DOHH2 (cell line): ENCODE results near the gene WDR70.

Experiments used
- H3F3A ChIP-seq: fragments of 200-600 bp; sonication (generic), shearing (Covaris generic); 2 replicates; pipeline ENCODE4 v1.6.0; 2016; ENCODE audit warnings: antibody characterized with exemption, mild to moderate bottlenecking; ENCODE audit not compliant: control insufficient read depth, insufficient read depth
- H3K27ac ChIP-seq: fragments of 200-600 bp; sonication (generic); 2 replicates; pipeline ENCODE4 v1.5.1; 2014; ENCODE audit warnings: low read depth, mild to moderate bottlenecking, low read length, moderate library complexity
- H3K27me3 ChIP-seq: fragments of 200-600 bp; sonication (generic); 2 replicates; pipeline ENCODE4 v1.6.1; 2014; ENCODE audit warnings: mild to moderate bottlenecking, low read length, mixed read lengths; ENCODE audit not compliant: control insufficient read depth
- H3K36me3 ChIP-seq: fragments of 200-600 bp; sonication (generic); 2 replicates; pipeline ENCODE4 v1.6.1; 2014; ENCODE audit warnings: mild to moderate bottlenecking, low read length, moderate library complexity, mixed read lengths; ENCODE audit not compliant: control insufficient read depth
- H3K4me1 ChIP-seq: fragments of 200-600 bp; sonication (generic); 2 replicates; pipeline ENCODE4 v1.6.1; 2014; ENCODE audit warnings: mild to moderate bottlenecking, low read length, mixed read lengths; ENCODE audit not compliant: control insufficient read depth
- H3K4me2 ChIP-seq: fragments of 200-600 bp; sonication (generic); 2 replicates; pipeline ENCODE4 v1.6.0; 2014; ENCODE audit warnings: mild to moderate bottlenecking, low read length, moderate library complexity
- H3K4me3 ChIP-seq: fragments of 200-600 bp; sonication (generic); 2 replicates; pipeline ENCODE4 v1.5.1; 2014; ENCODE audit warnings: mild to moderate bottlenecking, low read length, mixed read lengths
- H3K79me2 ChIP-seq: fragments of 200-600 bp; sonication (generic); 2 replicates; pipeline ENCODE4 v1.6.1; 2014; ENCODE audit warnings: mild to moderate bottlenecking, low read length, mixed read lengths; ENCODE audit not compliant: control insufficient read depth
- H3K9me2 ChIP-seq: fragments of 200-600 bp; sonication (generic); replicated peaks from 2 replicates; pipeline ENCODE4 v1.6.1; 2014; ENCODE audit warnings: mild to moderate bottlenecking, low read length, mixed read lengths; ENCODE audit not compliant: control insufficient read depth
- H3K9me3 ChIP-seq: fragments of 200-600 bp; sonication (generic); 2 replicates; pipeline ENCODE4 v1.6.1; 2014; ENCODE audit warnings: antibody characterized with exemption, low read length, mixed read lengths; ENCODE audit not compliant: control insufficient read depth, insufficient read depth
- H4K20me1 ChIP-seq: fragments of 200-600 bp; sonication (generic); 2 replicates; pipeline ENCODE4 v1.6.0; 2014; ENCODE audit warnings: low read depth, mild to moderate bottlenecking, antibody characterized with exemption, low read length, moderate library complexity; ENCODE audit not compliant: control insufficient read depth, insufficient read depth
- EZH2phosphoT487 ChIP-seq: fragments of 200-600 bp; sonication (generic); IDR thresholded peaks from 2 replicates; pipeline ENCODE4 v1.6.1; 2017; ENCODE audit warnings: borderline replicate concordance, mild to moderate bottlenecking, antibody characterized with exemption, low read length, moderate library complexity, mixed read lengths
- TF ChIP-seq, protein P1 (sequence below): fragments of 200-600 bp; sonication (generic); IDR thresholded peaks from one replicate; pipeline ENCODE4 v1.5.1; 2014; ENCODE audit warnings: antibody characterized with exemption, mild to moderate bottlenecking, low read depth, low read length; ENCODE audit not compliant: poor library complexity, severe bottlenecking

Gene WDR70

DNA sequence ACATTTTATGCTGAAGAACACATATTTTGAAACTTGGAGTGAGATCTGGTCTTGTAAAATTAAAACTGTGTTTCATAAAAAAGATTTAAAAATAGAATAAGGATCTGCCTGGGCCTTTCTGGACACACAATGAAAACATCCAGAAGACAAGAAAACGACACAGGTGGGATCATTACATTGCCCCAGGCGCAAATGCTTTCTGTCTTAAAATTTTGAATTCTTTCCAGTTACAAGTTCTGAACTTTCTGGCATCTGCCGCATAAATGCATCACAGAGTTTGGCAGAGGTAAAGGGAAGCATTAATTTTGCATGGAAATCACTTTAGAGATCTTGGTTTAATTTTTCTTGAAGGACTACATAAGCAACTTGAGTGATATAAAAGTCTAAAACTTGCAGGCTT lies 219.6 kb downstream of the WDR70 start:
- no peaks in the 10 kb centered on the region for H3K36me3 ChIP-seq
- no peak overlapping the region for H3K4me2 ChIP-seq
- TF ChIP-seq EZH2phosphoT487, result no peak
- TF ChIP-seq, protein P1, sequence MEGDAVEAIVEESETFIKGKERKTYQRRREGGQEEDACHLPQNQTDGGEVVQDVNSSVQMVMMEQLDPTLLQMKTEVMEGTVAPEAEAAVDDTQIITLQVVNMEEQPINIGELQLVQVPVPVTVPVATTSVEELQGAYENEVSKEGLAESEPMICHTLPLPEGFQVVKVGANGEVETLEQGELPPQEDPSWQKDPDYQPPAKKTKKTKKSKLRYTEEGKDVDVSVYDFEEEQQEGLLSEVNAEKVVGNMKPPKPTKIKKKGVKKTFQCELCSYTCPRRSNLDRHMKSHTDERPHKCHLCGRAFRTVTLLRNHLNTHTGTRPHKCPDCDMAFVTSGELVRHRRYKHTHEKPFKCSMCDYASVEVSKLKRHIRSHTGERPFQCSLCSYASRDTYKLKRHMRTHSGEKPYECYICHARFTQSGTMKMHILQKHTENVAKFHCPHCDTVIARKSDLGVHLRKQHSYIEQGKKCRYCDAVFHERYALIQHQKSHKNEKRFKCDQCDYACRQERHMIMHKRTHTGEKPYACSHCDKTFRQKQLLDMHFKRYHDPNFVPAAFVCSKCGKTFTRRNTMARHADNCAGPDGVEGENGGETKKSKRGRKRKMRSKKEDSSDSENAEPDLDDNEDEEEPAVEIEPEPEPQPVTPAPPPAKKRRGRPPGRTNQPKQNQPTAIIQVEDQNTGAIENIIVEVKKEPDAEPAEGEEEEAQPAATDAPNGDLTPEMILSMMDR, result no peak
- H3K27me3 ChIP-seq, result no peaks in the 10 kb centered on the region
- H3K27ac ChIP-seq, result no peak overlapping the region
- H3K79me2 ChIP-seq, result no peaks in the 10 kb centered on the region
- H3K9me2 ChIP-seq, result no peaks in the 10 kb centered on the region
- H3K9me3 ChIP-seq, result no peaks in the 10 kb centered on the region
- no peak overlapping the region for H3K4me3 ChIP-seq
- no peaks in the 10 kb centered on the region for H3F3A ChIP-seq
- no peaks in the 10 kb centered on the region for H4K20me1 ChIP-seq
- no peaks in the 10 kb centered on the region for H3K4me1 ChIP-seq

DNA sequence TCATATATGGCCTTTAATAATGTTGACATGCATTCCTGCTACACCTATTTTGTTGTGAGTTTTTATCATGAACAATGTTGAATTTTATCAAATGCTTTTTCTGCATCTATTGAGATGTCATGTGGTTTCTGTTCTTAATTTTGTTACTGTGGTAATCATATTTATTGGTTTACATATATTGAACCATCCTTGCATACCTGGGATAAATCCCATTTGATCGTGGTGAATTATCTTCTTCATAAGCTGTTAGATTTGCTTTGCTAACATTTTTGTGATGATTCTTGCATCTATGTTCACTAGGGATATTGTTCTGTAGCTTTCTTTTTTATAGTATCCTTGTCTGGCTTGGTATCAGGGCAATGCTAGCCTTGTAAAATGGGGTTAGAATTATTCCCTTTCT lies 222.0 kb downstream of the WDR70 start:
- Histone ChIP-seq H3K27me3 (no peaks in the 10 kb centered on the region), H4K20me1 (no peaks in the 10 kb centered on the region), H3K4me3 (no peak overlapping the region), H3K4me1 (no peaks in the 10 kb centered on the region), H3F3A (no peaks in the 10 kb centered on the region), H3K79me2 (no peaks in the 10 kb centered on the region), H3K9me3 (no peaks in the 10 kb centered on the region), H3K9me2 (no peaks in the 10 kb centered on the region), H3K4me2 (no peak overlapping the region), H3K36me3 (no peaks in the 10 kb centered on the region), H3K27ac (no peak overlapping the region)
- TF ChIP-seq EZH2phosphoT487, result no peak
- TF ChIP-seq, protein P1, result no peak

DNA sequence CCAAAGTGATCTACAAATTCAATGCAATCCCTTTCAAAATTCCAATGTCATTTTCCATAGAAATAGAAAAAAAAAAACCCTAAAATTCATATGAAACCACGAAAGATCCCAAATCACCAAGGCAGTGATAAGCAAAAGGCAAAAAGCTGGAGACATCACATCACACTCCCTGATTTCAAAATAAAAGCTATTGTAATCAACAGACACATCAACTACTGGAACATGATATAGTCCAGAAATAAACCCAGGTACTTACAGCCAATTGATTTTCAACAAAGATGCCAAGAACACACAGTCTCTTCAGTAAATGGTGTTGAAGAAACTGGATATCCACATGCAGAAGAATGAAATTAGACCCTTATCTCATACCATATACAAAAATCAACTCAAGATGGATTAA lies 224.0 kb downstream of the WDR70 start:
- Histone ChIP-seq H3K9me2 (no peaks in the 10 kb centered on the region), H3K27me3 (no peaks in the 10 kb centered on the region), H3K9me3 (no peaks in the 10 kb centered on the region), H4K20me1 (no peaks in the 10 kb centered on the region), H3K79me2 (no peaks in the 10 kb centered on the region), H3K4me2 (no peak overlapping the region), H3K4me1 (no peaks in the 10 kb centered on the region), H3F3A (no peaks in the 10 kb centered on the region), H3K36me3 (no peaks in the 10 kb centered on the region), H3K27ac (no peak overlapping the region), H3K4me3 (no peak overlapping the region)
- TF ChIP-seq, protein P1, result no peak
- TF ChIP-seq EZH2phosphoT487, result no peak

DNA sequence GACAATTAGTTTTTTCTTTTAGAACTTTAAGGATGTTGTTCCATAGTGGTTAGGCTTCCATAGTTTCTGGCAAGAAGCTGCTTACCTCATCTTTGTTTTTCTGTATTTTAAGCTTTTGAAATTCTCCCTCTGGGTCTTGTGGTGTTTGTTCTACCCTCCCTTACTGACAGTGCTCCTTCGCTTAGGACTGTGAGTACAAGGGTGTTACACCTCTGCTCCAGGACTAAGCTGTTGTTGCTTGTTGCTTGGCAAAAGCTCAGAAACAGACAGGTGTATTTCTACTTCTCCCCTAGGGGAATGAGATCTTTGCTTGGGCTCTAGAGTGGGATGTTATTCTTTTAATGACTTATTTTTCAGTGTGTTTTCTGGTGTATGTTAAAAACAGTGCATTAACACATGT lies 225.2 kb downstream of the WDR70 start:
- Histone ChIP-seq H3K27me3 (no peaks in the 10 kb centered on the region), H3K36me3 (no peaks in the 10 kb centered on the region), H3K4me1 (no peaks in the 10 kb centered on the region), H3K79me2 (no peaks in the 10 kb centered on the region), H3F3A (no peaks in the 10 kb centered on the region), H3K27ac (no peak overlapping the region), H3K4me3 (no peak overlapping the region), H3K9me2 (no peaks in the 10 kb centered on the region), H3K4me2 (no peak overlapping the region), H4K20me1 (no peaks in the 10 kb centered on the region), H3K9me3 (no peaks in the 10 kb centered on the region)
- TF ChIP-seq, protein P1, result no peak
- no peak for TF ChIP-seq EZH2phosphoT487
